NCI-H1092 treated with DMSO at 0.1 percent for 48 hours (cell line): Measurements from ENCODE around the gene IFITM5.
"Not testable (repeated sequence)": the region's sequence is repeated elsewhere in the genome, so short reads cannot be mapped to it uniquely, and the experiment has no call there.

ENCODE experiments used
- DNase-seq: peaks from one replicate; lab custom pipeline; 2025; lab: John Stamatoyannopoulos, UW

IFITM5 gene

DNA sequence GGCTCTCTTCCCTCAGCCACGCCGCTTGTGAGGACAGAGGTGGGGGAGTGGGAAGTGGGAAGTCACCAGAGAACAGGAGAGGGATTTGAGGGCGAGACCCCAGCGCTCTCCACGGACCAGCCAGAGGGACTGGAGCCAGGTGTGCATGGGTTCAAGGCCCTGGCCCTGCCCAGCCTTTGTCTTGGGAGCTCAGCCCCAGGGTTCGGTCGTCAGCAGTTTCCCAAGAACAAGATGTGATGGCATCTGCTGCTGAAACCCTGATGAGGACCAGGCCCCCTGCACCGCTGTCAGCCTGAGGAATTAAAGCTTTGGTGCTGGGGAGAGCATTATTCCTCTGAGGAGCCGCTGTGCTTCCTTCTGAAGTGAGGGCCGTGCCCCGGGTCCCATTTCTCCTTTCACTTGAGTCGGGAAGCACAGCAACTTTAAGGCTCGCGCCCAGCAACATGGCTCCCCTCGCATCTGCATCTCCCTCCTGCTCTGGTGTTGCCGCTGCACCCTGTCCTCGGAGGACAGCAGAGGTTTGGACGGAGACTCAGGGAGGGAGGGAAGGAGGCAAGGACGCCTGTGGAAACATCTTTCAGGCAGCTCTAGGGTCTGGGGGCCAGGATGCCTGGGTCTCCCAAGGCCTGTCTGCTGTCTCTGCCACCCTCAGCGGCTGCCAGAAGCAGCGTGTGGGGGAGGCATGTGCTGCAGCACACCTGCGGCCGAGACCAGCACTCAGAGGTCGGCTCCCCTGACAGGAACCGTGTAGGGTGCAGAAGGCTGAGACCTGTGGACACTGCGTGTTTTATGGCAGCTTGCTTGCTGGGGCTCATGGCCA, 3.8 kb downstream of the IFITM5 start:
- no peak for DNase-seq

DNA sequence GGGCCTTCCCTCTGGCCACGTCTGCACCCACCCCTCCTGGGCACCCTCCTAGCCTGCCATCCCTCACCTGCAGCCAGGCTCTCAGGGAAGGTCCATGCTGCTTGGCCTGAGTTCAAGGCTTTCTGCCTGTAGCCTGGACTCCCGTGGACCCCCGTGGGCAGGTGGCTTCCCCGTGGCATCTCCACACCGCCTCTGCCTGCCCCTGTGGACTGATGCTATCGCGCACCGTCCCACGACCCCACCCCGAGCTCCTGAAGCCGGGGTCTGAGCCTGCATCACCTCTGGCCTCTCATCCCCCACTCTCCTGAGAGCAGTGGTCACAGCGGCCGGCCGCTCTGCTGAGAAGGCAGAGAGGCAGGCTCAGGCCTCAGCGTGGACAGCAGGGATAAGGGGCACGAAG, 4.5 kb downstream of the IFITM5 start:
- no peak for DNase-seq

GRCh38 chr11:293852-294661, 5.3 kb downstream of the IFITM5 start:
- no peak for DNase-seq

GRCh38 chr11:293271-293851, 6.0 kb downstream of the IFITM5 start:
- DNase-seq, result no peak

DNA sequence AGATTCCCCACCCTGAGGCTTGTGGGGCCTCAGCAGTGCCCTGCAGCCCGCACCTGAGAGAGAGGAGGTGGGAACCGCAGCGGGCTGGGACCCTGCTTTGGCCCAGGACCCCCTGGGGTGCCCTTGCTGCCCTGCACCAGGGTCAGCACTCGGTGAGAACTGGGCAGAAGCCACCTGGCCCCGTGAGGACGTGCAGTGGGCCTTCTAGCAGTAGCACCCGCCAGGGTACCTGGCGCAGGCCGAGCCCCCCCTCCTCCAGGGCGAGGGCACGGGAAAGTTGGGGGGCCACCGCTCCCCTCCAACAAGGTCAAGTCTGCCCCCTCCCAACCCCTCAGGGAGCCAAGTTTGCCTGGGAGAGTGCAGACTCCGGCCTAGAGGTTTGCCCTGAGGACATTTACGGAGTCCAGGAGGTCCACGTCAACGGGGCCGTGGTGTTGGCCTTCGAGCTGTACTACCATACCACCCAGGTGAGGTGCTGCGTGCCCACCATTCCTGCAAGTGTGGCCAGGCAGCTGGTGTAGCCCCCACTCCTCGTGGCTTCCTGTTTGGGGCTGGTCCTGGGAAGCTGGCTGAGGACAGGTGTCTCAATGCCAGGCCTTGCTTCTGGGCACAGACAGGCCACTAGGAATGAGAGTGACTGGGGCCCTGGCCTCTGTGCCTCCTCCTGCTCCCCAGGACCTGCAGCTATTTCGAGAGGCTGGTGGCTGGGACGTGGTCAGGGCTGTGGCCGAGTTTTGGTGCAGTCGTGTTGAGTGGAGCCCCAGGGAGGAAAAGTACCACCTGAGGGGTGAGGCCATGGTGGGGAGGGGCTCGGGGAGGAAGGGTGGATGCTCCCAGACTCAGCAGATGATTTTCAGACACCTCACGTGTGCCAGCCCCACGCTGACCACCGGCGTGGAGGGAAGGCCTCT, 6.9 kb downstream of the IFITM5 start:
- DNase-seq, result no peak

DNA sequence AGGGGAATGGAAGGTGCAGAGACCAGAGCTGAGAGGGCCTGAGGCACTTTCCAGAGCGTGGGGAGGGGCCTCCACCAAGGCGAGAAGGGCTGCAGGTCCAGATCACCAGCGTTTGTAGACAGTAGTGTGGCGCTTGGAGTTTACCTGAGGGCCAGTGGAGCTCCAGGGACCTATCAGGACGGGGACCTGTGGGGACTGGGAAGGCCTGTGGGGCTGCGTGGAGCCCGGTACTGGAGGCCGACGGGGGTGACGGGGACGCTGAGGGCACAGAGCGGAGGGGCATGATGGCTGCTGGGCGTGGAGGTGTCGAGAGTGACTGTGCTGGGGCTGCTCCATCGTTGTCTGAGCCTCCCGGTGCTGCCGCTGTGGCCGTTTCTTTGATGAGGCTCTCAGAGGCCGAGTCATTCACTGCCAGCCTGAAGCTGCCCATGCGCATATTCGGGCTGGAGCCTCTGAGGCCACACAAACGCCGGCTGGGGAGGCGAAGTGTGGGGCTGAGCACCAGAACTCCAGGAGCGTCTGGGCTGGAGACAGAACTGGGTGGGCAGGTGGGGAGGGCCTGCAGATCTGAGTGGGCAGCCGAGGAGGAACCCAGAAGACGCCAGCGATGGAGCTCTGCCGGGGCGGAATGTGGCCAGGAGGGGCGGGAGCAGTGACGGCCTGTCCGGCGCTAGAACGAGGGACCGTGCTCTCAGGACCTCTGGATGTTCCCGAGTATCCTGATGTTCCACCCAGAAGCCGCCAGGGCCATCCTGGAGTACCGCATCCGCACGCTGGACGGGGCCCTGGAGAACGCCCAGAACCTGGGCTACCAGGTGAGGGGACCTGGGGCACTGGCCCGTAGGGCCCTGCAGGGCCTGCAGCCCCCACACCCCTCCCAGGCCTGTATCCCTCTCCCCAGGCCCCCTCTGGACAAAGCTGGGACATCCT, 7.8 kb downstream of the IFITM5 start:
- DNase-seq, result no peak

DNA sequence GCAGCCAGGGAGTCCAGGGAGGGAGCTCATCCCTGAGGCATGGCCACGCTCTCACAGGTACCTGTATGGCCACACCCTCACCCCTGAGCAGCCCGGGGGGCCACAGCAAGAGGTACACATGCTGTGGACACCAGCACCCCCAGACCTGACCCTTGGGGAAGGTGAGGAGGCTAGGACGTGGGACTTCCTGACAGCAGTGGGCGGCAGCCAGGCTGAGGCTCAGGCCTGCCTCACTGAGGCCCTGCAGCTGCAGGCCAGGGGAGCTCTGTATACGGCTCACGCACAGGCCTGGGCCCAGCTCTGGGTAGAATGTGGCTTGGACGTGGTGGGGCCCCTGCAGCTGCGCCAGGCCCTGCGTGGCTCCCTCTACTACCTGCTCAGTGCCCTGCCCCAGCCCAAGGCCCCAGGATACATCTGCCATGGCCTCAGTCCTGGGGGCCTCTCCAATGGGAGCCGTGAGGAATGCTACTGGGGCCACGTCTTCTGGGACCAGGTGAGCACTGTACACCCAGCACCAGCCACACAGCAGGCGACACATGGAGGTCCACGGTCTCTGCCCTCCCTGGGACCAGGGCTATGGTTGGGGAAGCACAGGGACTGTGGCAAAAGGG, 8.6 kb downstream of the IFITM5 start:
- no peak for DNase-seq

DNA sequence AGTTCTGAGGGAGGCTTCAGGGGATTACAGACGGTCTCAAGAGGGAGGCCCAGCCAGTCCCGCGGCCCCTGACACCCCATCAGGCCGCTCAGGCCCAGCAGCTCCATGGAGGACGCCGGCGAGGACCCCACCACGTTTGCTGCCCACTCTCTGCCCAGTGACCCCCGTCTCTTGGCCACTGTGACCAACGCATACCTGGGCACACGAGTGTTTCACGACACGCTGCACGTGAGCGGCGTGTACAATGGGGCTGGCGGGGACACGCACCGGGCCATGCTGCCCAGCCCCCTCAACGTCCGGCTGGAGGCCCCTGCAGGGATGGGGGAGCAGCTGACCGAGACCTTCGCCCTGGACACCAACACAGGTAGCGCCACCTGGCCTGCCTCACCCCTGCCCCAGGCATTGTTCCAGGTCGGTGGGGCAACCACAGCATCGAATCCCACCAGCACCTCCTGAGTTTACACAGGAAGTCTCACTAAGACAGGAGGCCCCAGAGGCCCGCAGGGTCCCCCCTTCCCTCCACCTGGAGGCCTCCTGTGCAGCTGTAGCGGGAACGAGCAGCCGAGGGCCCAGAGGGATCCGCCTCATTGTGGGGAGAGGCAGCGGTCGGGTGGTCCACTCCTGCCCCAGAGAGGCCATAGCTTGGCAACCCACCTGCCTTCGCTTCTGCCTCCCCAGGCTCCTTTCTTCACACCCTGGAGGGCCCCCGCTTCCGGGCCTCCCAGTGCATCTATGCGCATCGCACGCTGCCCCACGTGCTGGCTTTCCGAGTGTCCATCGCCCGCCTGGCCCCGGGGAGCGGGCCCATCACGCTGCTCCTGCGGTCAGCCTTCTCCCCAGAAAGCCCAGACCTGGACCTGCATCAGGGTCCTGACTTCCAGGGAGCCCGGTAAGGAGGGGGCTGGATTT, 9.4 kb downstream of the IFITM5 start:
- no peak for DNase-seq

- DNase-seq, result no peak
Measured at GRCh38 chr11:289398-289711, 10.0 kb downstream of the IFITM5 start.

- DNase-seq, result no peak
Measured at GRCh38 chr11:288478-289397, 10.6 kb downstream of the IFITM5 start, which contains the start of gene PGGHG. TSS of gene PGGHG (plus strand) at chr11:289126. CDS start at chr11:289817, 691 bp downstream.

GRCh38 chr11:287821-288477, 11.4 kb downstream of the IFITM5 start:
- no peak for DNase-seq

- not testable (repeated sequence) for DNase-seq
Measured at GRCh38 chr11:286977-287820, 12.1 kb downstream of the IFITM5 start.

GRCh38 chr11:285894-286220, 13.5 kb downstream of the IFITM5 start:
- no peak for DNase-seq

GRCh38 chr11:285021-285893, 14.1 kb downstream of the IFITM5 start:
- no peak for DNase-seq

DNA sequence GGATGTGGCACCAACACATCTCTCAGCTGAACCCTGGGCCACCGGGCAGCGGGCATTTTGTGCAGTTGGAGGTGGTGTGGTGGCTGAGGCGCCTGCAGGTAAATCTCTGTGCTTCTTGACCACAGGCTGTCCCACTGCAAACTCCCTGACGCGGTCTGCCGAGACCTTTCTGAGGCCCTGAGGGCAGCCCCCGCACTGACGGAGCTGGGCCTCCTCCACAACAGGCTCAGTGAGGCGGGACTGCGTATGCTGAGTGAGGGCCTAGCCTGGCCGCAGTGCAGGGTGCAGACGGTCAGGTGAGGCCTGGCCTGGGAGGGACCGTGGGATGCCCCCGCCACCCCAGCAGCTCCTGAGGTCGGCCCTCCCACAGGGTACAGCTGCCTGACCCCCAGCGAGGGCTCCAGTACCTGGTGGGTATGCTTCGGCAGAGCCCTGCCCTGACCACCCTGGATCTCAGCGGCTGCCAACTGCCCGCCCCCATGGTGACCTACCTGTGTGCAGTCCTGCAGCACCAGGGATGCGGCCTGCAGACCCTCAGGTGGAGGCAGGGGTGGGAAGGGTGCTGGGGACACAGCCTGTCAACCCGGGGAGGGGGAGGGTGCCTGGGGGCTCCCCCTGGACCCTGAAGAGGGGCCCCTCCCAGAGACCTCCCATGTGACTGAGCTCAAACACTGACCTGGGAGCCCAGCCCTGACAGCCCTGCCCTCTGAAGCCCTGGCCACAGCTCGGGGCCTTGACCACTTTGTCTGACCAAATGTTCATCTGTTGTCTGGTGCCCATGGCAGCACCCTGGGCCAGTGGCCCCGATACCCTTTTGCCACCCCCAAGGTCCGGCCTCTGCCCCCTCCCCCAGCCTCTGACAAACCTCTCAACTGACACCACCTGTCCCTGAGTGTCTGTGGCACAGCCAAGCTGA, 15.0 kb downstream of the IFITM5 start:
- DNase-seq, result no peak
